Lung (tissue), 12 donors: ENCODE data around the gene SLC25A36. TPM values are rescaled to one million over a fixed set of nuclear protein-coding genes. Genes with fewer than 3 reads are reported as not detected.
"Not testable (repeated sequence)": the region's sequence is repeated elsewhere in the genome, so short reads cannot be mapped to it uniquely, and the experiment has no call there.

ENCODE experiments used
- ATAC-seq: fragments of 200-7000 bp; cut with Tn5 transposase; one replicate; pipeline ENCODE4 v1.9.1; 2020; ENCODE audit warnings: moderate number of reproducible peaks; ENCODE audit not compliant: insufficient read depth, low FRiP score
- DNase-seq, 3 donors: peaks; one replicate each; pipeline ENCODE4 v3.0.0-alpha.2; 2013 to 2017
- H3K27ac ChIP-seq, 2 donors: one replicate each; pipeline ENCODE4 v1.5.1; 2013; ENCODE audit warnings: mild to moderate bottlenecking in 2 of 2, moderate library complexity in 2 of 2, control low read depth in 1 of 2, inconsistent platforms in 1 of 2, low read depth in 1 of 2, low read length in 1 of 2
- H3K27me3 ChIP-seq, 3 donors: one replicate each; pipeline ENCODE4 v1.5.1; 2013; ENCODE audit warnings: low read length in 2 of 3; ENCODE audit not compliant: control insufficient read depth in 3 of 3, insufficient read depth in 3 of 3
- H3K36me3 ChIP-seq, 4 donors: one replicate each; pipeline ENCODE4 v1.5.1; 2013; ENCODE audit warnings: low read length in 4 of 4, mild to moderate bottlenecking in 1 of 4, moderate library complexity in 1 of 4; ENCODE audit not compliant: control insufficient read depth in 4 of 4, insufficient read depth in 4 of 4
- H3K4me1 ChIP-seq, 5 donors: one replicate each; pipeline ENCODE4 v1.5.1; 2013; ENCODE audit warnings: low read length in 5 of 5, mild to moderate bottlenecking in 2 of 5, moderate library complexity in 1 of 5; ENCODE audit not compliant: control insufficient read depth in 5 of 5, insufficient read depth in 5 of 5
- H3K4me3 ChIP-seq: one replicate; pipeline ENCODE4 v1.5.1; 2013; ENCODE audit warnings: mild to moderate bottlenecking, control low read depth, moderate library complexity
- H3K9ac ChIP-seq, 2 donors: one replicate each; pipeline ENCODE4 v1.5.1; 2013; ENCODE audit warnings: low read length in 2 of 2, control low read depth in 1 of 2; ENCODE audit not compliant: insufficient read depth in 1 of 2
- H3K9me3 ChIP-seq, 4 donors: one replicate each; pipeline ENCODE4 v1.5.1; 2013; ENCODE audit warnings: low read length in 3 of 4, mild to moderate bottlenecking in 1 of 4, moderate library complexity in 1 of 4; ENCODE audit not compliant: control insufficient read depth in 4 of 4, insufficient read depth in 3 of 4
- CTCF ChIP-seq: IDR thresholded peaks from 2 replicates; pipeline ENCODE4 v1.5.1; 2012; ENCODE audit warnings: mild to moderate bottlenecking; ENCODE audit errors: control extremely low read depth, extremely low read depth
- WGBS, 2 donors: extraction: QIAGEN DNeasy Blood & Tissue Kit; methylation state at CpG; one replicate each; pipeline ENCODE4 v1.1.7; 2013; 5-methylcytosine and 5-hydroxymethylcytosine counted together
- polyA plus RNA-seq, 2 donors: library from polyadenylated mRNA; stranded (reverse); fragments of 200-250 nt; gene quantifications; one replicate each; pipeline ENCODE4 v1.2.1, GENCODE V29; 2013
- total RNA-seq, 2 donors: library from RNA; depleted of rRNA in 1 of 2; stranded (reverse); fragments of >200 nt in 1 of 2; gene quantifications; one replicate each; pipeline ENCODE4 v1.2.1, GENCODE V29; 2014 to 2021
- donor health status: control.
- donor health status: control.
- donor health status: Bipolar disorder and iron deficiency.
- donor health status: healthy.
- donor health status: DM: yes; HTN: yes; CAD: no.

The SLC25A36 gene
- total and polyA plus RNA-seq, 4 donors = 16.9 to 289 (median 55.2) TPM

GRCh38 chr3:140931016-140931454, 10.6 kb upstream of the SLC25A36 start:
- H3K9ac ChIP-seq = no peak overlapping the region
- no peaks in the 10 kb centered on the region for H3K9me3 ChIP-seq
- WGBS, 2 donors = 19 to 25% methylated on average over 12 of the region's 12 CpGs
- no peak overlapping the region for H3K27ac ChIP-seq
- DNase-seq (no peak), ATAC-seq (no peak)
- H3K36me3 ChIP-seq = no peaks in the 10 kb centered on the region
- no peaks in the 10 kb centered on the region for H3K4me1 ChIP-seq
- H3K4me3 ChIP-seq = no peak overlapping the region
- no peak for TF ChIP-seq CTCF
- H3K27me3 ChIP-seq = no peaks in the 10 kb centered on the region

- TF ChIP-seq CTCF = no peak
- Histone ChIP-seq H3K36me3 (no peaks in the 10 kb centered on the region), H3K9me3 (no peaks in the 10 kb centered on the region), H3K4me3 (no peak overlapping the region), H3K27me3 (no peaks in the 10 kb centered on the region), H3K9ac (no peak overlapping the region), H3K4me1 (no peaks in the 10 kb centered on the region), H3K27ac (no peak overlapping the region)
- no peak for ATAC-seq
- no peak for DNase-seq
Observed at GRCh38 chr3:140931801-140932200, 9.8 kb upstream of the SLC25A36 start.

- Histone ChIP-seq H3K27ac (no peak overlapping the region), H3K4me3 (no peak overlapping the region), H3K4me1 (no peaks in the 10 kb centered on the region), H3K9me3 (no peaks in the 10 kb centered on the region), H3K27me3 (no peaks in the 10 kb centered on the region), H3K36me3 (no peaks in the 10 kb centered on the region), H3K9ac (no peak overlapping the region)
- DNase-seq (no peak), ATAC-seq (no peak)
- TF ChIP-seq CTCF = no peak
- WGBS, 2 donors = 84 to 90% methylated on average over 7 of the region's 7 CpGs
Observed at GRCh38 chr3:140933109-140933508, 8.5 kb upstream of the SLC25A36 start.

- no peak for ATAC-seq
- no peaks in the 10 kb centered on the region for H3K9me3 ChIP-seq
- no peaks in the 10 kb centered on the region for H3K27me3 ChIP-seq
- DNase-seq = no peak
- no peak overlapping the region for H3K9ac ChIP-seq
- H3K4me1 ChIP-seq = no peaks in the 10 kb centered on the region
- H3K36me3 ChIP-seq = no peaks in the 10 kb centered on the region
- H3K27ac ChIP-seq = no peak overlapping the region
- no peak overlapping the region for H3K4me3 ChIP-seq
- 61 to 86% methylated on average over 8 of the region's 8 CpGs for WGBS, 2 donors
- TF ChIP-seq CTCF = no peak
Observed at GRCh38 chr3:140933552-140933951, 8.1 kb upstream of the SLC25A36 start.

GRCh38 chr3:140939305-140939704, 2.3 kb upstream of the SLC25A36 start:
- not testable (repeated sequence) for H3K27me3 ChIP-seq, H3K4me3 ChIP-seq, DNase-seq, H3K36me3 ChIP-seq, H3K27ac ChIP-seq, H3K9ac ChIP-seq, H3K9me3 ChIP-seq, ATAC-seq
- H3K4me1 ChIP-seq = peaks cover 0 to 14% (median 5%) of the 10 kb centered on the region in 5 donors
- 88 to 94% methylated on average over 4 of the region's 4 CpGs for WGBS, 2 donors
